H1 (cell line): ENCODE data around the gene RPS27. TPM values are rescaled to one million over a fixed set of nuclear protein-coding genes. Genes with fewer than 3 reads are reported as not detected.

Source experiments
- ASH2L ChIP-seq: fragments of 200-600, 300-600 bp; sonication (generic); IDR thresholded peaks from one replicate; pipeline ENCODE4 v1.7.1; 2017; ENCODE audit warnings: low read length
- CEBPB ChIP-seq: IDR thresholded peaks from 2 replicates; pipeline ENCODE4 v1.6.1; 2012; ENCODE audit warnings: low read depth, low read length
- CHD2 ChIP-seq: IDR thresholded peaks from 2 replicates; pipeline ENCODE4 v1.6.1; 2012; ENCODE audit warnings: low read length, improper control_type of control experiment
- FOSL1 ChIP-seq: IDR thresholded peaks from 2 replicates; pipeline ENCODE4 v1.6.1; 2011; ENCODE audit warnings: mild to moderate bottlenecking, low read depth, low read length, moderate library complexity; ENCODE audit not compliant: insufficient read depth
- JUN ChIP-seq: IDR thresholded peaks from 2 replicates; pipeline ENCODE4 v1.6.1; 2011; ENCODE audit warnings: low read depth, mild to moderate bottlenecking, improper control_type of control experiment, low read length
- KDM4A ChIP-seq: IDR thresholded peaks from one replicate; pipeline ENCODE4 v1.7.1; 2012; ENCODE audit warnings: low read depth, mild to moderate bottlenecking, moderate library complexity, low read length, inconsistent platforms; ENCODE audit not compliant: severe bottlenecking
- KDM5A ChIP-seq: fragments of 200-600 bp; IDR thresholded peaks from 2 replicates; pipeline ENCODE4 v1.7.1; 2012; ENCODE audit warnings: mild to moderate bottlenecking, low read length, inconsistent platforms, mixed read lengths
- SIRT6 ChIP-seq: IDR thresholded peaks from one replicate; pipeline ENCODE4 v1.7.1; 2012; ENCODE audit warnings: low read length, inconsistent platforms
- polyA plus RNA-seq, 7 experiments: library from polyadenylated mRNA; depleted of rRNA in 3 of 7; stranded (reverse) in 5 of 7; unstranded in 2 of 7; fragments of >200 nt in 5 of 7; fragments of 200-250 nt in 2 of 7; gene quantifications; 1 replicate in 5 of 7; 2 replicates in 1 of 7; 4 replicates in 1 of 7; pipeline versions ENCODE4 v1.2.1 to v1.2.3, GENCODE V29; 2011 to 2013; ENCODE audit warnings: missing spikeins in 2 of 7, mixed read lengths in 2 of 7
- total RNA-seq: library from RNA; stranded (reverse); fragmentation: NEBNext Ultra II Directional; extraction: Animal tissue kit (Norgen Biotek cat#: 25700); gene quantifications from 2 replicates; pipeline ENCODE4 v1.2.1, GENCODE V29; 2021
- TF ChIP-seq, protein P1 (sequence below): IDR thresholded peaks from 2 replicates; pipeline ENCODE4 v1.6.1; 2012; ENCODE audit warnings: inconsistent platforms

RPS27 gene
- total and polyA plus RNA-seq, 2 of the 8 experiments (the other 6 are each of a cell fraction or from before 2014, with no cell fraction given) = 1,810 to 3,155 TPM

DNA sequence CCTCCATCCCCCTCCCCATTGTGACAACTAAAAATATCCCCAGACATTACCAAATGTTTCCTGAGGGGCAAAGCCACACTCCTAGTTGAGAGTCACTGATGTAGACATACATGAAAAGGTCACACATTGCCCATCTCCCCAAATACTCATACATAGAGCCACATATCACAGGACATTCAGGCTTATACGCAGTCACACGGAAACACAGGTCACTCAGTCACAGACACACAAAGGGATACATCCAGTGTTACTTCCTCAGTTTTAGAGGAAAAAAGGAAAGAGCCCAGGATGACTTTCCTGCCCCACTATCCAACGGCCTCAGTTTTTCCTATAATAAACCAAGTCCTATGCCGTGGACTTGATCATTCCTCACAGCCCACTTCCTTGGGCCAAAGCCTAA is 29.1 kb upstream of the RPS27 start (continued):
- TF ChIP-seq, protein P1, sequence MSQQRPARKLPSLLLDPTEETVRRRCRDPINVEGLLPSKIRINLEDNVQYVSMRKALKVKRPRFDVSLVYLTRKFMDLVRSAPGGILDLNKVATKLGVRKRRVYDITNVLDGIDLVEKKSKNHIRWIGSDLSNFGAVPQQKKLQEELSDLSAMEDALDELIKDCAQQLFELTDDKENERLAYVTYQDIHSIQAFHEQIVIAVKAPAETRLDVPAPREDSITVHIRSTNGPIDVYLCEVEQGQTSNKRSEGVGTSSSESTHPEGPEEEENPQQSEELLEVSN = no peak
- TF ChIP-seq CEBPB (no peak), FOSL1 (no peak), JUN (no peak), SIRT6 (no peak), KDM4A (no peak), CHD2 (no peak), KDM5A (no peak), ASH2L (no peak)
